Naive thymus-derived CD8-positive, alpha-beta T cell (primary cell): ENCODE results near the gene PFKFB1. TPM values are rescaled to one million over a fixed set of nuclear protein-coding genes. Genes with fewer than 3 reads are reported as not detected.
A peak's percentile ranks its signal among the peaks of the same experiment; 100 is the strongest.

Experiments
- ATAC-seq, 2 donors: fragments of 150-1000 bp; cut with Tn5 transposase in 1 of 2; sonication (Bioruptor Pico), chemical (Tn5 transposase) in 1 of 2; 1 replicate in 1 of 2; 2 replicates in 1 of 2; pipeline ENCODE4 v1.10.0; 2021; ENCODE audit warnings: mild to moderate bottlenecking in 2 of 2, moderate library complexity in 2 of 2
- POLR2A ChIA-PET: fragments of 350-600 bp; sonication (Branson Sonifier 250); formaldehyde crosslinking; loops from one replicate; lab custom pipeline; 2021; ENCODE audit warnings: antibody characterized with exemption; lab: Charles Lee
- DNase-seq, 10 donors: peaks; one replicate each; pipeline versions ENCODE4 v3.0.0 to v3.0.0-alpha.2; 2020 to 2022
- H3K27ac Mint-ChIP-seq, 10 donors: one replicate each; pipeline ENCODE4 v1.8.0; 2020 to 2022; ENCODE audit warnings: mild to moderate bottlenecking in 10 of 10, mixed read lengths in 10 of 10, moderate library complexity in 4 of 10, inconsistent platforms in 1 of 10
- H3K27me3 Mint-ChIP-seq, 5 donors: one replicate each; pipeline ENCODE4 v1.8.0; 2021 to 2022; ENCODE audit warnings: mixed read lengths in 5 of 5
- H3K36me3 Mint-ChIP-seq, 3 donors: one replicate each; pipeline ENCODE4 v1.8.0; 2020 to 2022; ENCODE audit warnings: mixed read lengths in 3 of 3, mild to moderate bottlenecking in 2 of 3, inconsistent platforms in 1 of 3
- H3K4me1 Mint-ChIP-seq, 4 donors: one replicate each; pipeline ENCODE4 v1.8.0; 2021 to 2022; ENCODE audit warnings: mixed read lengths in 4 of 4
- H3K4me3 Mint-ChIP-seq, 10 donors: one replicate each; pipeline ENCODE4 v1.8.0; 2020 to 2022; ENCODE audit warnings: mild to moderate bottlenecking in 10 of 10, mixed read lengths in 10 of 10, moderate library complexity in 6 of 10, inconsistent platforms in 1 of 10
- H3K9me3 Mint-ChIP-seq, 9 donors: one replicate each; pipeline ENCODE4 v1.8.0; 2020 to 2022; ENCODE audit warnings: mixed read lengths in 9 of 9, mild to moderate bottlenecking in 3 of 9, inconsistent platforms in 1 of 9, moderate library complexity in 1 of 9
- polyA plus RNA-seq, 3 donors: library from polyadenylated mRNA; unstranded; fragments of 300-500 nt; fragmentation: Illumina TruSeq; gene quantifications; one replicate each; pipeline ENCODE4 v1.2.3, GENCODE V29; 2021
- total RNA-seq, 8 experiments: library from RNA in 2 of 8; stranded (reverse) in 2 of 8; gene quantifications; one replicate each; pipeline ENCODE4 v1.2.3 and lab custom pipeline; 2021 to 2026

The PFKFB1 gene
- total RNA-seq (1 to 10 TPM in 1 of 2 experiments, under 1 TPM in 1; 0.44 to 1.1 TPM), polyA plus RNA-seq (under 1 TPM; 0.16 to 0.31 (median 0.26) TPM), total RNA-seq (lab: John Stamatoyannopoulos, UW) (0.26 to 2.1 (median 0.55) reads per million in 6 experiments)

DNA sequence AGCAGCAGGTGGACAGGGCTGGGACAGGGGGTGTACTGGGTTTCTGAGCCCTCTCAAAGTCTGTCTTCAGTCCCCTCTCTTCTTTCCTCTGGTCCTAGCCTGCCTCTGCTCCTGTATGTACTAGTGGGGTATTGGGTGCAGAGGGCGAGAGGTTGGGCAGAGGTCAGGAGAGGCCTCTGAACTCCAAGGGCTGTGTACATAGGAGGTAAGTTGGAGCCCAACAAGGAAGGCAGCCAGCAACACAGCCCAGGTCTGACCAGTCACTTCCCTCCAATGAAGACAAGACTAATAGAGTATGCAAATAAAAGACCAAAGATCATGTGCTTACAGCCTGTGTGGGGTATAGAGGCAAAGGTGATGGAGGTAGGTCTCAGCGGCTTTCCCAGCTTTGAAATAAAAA, at the start of gene PFKFB1:
TSS of gene PFKFB1 (minus strand) at position 90 of the 400 bp plus-strand sequence. CDS start 181 bp downstream, outside the sequence.
- no peak for ATAC-seq
- Mint-ChIP-seq H3K4me3 (no peak within 1 kb of the TSS), H3K36me3 (no peaks in the 10 kb centered on the region), H3K4me1 (peaks cover 0 to under 1% (median under 1%) of the 10 kb centered on the region in 4 donors), H3K27me3 (peaks cover 0 to 6% (median 0%) of the 10 kb centered on the region in 5 donors), H3K27ac (peak within 1 kb of the TSS in 2 of 10 donors; percentile 57 to 77), H3K9me3 (no peaks in the 10 kb centered on the region)
- POLR2A ChIA-PET, result no interaction called here
- DNase-seq, result no peak

DNA sequence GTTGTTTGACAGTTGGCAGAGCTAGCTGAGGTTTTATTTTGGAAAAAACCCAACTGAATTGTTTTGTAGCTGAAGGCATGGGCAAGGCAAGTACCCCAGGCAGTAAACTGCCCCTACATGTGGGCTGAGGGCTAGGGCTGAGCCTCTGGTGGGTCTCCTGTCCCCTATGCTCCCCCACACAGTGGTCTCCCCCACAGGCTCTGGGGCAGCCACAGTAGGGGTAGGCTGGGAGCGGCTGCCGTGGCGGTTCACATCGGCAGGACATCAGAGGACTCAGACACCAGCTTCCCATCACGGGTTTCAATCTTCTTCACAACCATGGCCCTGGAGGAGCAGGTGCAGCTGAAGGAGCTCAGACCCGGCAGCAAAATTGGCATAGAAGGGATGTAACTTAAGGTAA, 47.5 kb upstream of the PFKFB1 start:
- H3K36me3 Mint-ChIP-seq, result no peaks in the 10 kb centered on the region
- no peaks in the 10 kb centered on the region for H3K4me1 Mint-ChIP-seq
- DNase-seq, result no peak
- H3K27me3 Mint-ChIP-seq, result no peaks in the 10 kb centered on the region
- H3K9me3 Mint-ChIP-seq, result peaks cover 0 to under 1% (median 0%) of the 10 kb centered on the region in 9 donors
- ATAC-seq, result no peak
- H3K4me3 Mint-ChIP-seq, result no peak overlapping the region
- H3K27ac Mint-ChIP-seq, result no peak overlapping the region
- POLR2A ChIA-PET, result no interaction called here

- DNase-seq (no peak), ATAC-seq (no peak)
- H3K9me3 Mint-ChIP-seq, result no peaks in the 10 kb centered on the region
- no peaks in the 10 kb centered on the region for H3K4me1 Mint-ChIP-seq
- H3K36me3 Mint-ChIP-seq, result no peaks in the 10 kb centered on the region
- POLR2A ChIA-PET, result no interaction called here
- H3K27me3 Mint-ChIP-seq, result no peaks in the 10 kb centered on the region
- H3K27ac Mint-ChIP-seq, result no peak overlapping the region
- no peak overlapping the region for H3K4me3 Mint-ChIP-seq
Observed at GRCh38 chrX:55039471-55039870, 45.5 kb upstream of the PFKFB1 start.

- no peaks in the 10 kb centered on the region for H3K27me3 Mint-ChIP-seq
- H3K9me3 Mint-ChIP-seq, result no peaks in the 10 kb centered on the region
- POLR2A ChIA-PET, result no interaction called here
- H3K27ac Mint-ChIP-seq, result no peak overlapping the region
- H3K4me1 Mint-ChIP-seq, result no peaks in the 10 kb centered on the region
- ATAC-seq, result no peak
- DNase-seq, result no peak
- no peaks in the 10 kb centered on the region for H3K36me3 Mint-ChIP-seq
- no peak overlapping the region for H3K4me3 Mint-ChIP-seq
Observed at GRCh38 chrX:55033429-55033828, 39.4 kb upstream of the PFKFB1 start.

- no peak for DNase-seq
- no peaks in the 10 kb centered on the region for H3K9me3 Mint-ChIP-seq
- peaks cover 3 to 11% (median 6%) of the 10 kb centered on the region in 4 donors for H3K4me1 Mint-ChIP-seq
- POLR2A ChIA-PET, result no interaction called here
- ATAC-seq, result no peak
- peak within 1 kb of the TSS in 1 of 10 donors; percentile 66 for H3K27ac Mint-ChIP-seq
- no peaks in the 10 kb centered on the region for H3K36me3 Mint-ChIP-seq
- H3K27me3 Mint-ChIP-seq, result no peaks in the 10 kb centered on the region
- H3K4me3 Mint-ChIP-seq, result no peak within 1 kb of the TSS
Observed at GRCh38 chrX:55030271-55031205, 36.5 kb upstream of the PFKFB1 start, which contains the start of gene ALAS2. Gene ALAS2 (minus strand): TSS chrX:55030977. CDS start chrX:55026000, 4,977 bp downstream.

GRCh38 chrX:55029291-55029690, 35.3 kb upstream of the PFKFB1 start:
- H3K27me3 Mint-ChIP-seq, result no peaks in the 10 kb centered on the region
- no peaks in the 10 kb centered on the region for H3K9me3 Mint-ChIP-seq
- DNase-seq, result no peak
- peaks cover 3 to 11% (median 7%) of the 10 kb centered on the region in 4 donors for H3K4me1 Mint-ChIP-seq
- POLR2A ChIA-PET, result no interaction called here
- H3K27ac Mint-ChIP-seq, result no peak overlapping the region
- no peak overlapping the region for H3K4me3 Mint-ChIP-seq
- peaks cover 0 to 2% (median 0%) of the 10 kb centered on the region in 3 donors for H3K36me3 Mint-ChIP-seq
- ATAC-seq, result no peak

DNA sequence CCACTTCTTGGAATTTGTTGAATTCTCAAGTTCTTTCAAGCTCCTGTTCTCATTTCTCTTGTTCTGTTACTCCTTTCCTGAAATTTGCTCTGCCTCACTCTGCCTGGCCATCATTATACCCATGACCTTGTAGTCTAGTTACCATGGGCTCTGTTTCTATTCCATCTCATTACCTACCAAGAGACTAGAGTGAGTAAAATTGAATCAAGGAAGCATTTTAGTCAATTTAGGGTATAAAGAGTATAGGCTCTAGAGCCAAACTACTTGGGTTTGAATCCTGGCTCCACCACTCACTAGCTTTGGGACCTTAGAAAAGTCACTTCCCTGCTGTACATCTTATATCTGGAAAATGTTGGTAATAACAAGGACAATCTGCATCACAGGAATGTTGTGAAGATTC, 34.6 kb upstream of the PFKFB1 start:
- Mint-ChIP-seq H3K9me3 (no peaks in the 10 kb centered on the region), H3K4me1 (peaks cover 3 to 11% (median 7%) of the 10 kb centered on the region in 4 donors), H3K4me3 (no peak overlapping the region), H3K36me3 (peaks cover 0 to 2% (median 0%) of the 10 kb centered on the region in 3 donors), H3K27me3 (no peaks in the 10 kb centered on the region), H3K27ac (no peak overlapping the region)
- ATAC-seq (no peak), DNase-seq (no peak)
- POLR2A ChIA-PET, result no interaction called here

- DNase-seq (no peak), ATAC-seq (no peak)
- POLR2A ChIA-PET, result no interaction called here
- Mint-ChIP-seq H3K4me1 (peaks cover 3 to 11% (median 7%) of the 10 kb centered on the region in 4 donors), H3K27me3 (no peaks in the 10 kb centered on the region), H3K9me3 (no peaks in the 10 kb centered on the region), H3K4me3 (no peak overlapping the region), H3K27ac (no peak overlapping the region), H3K36me3 (peaks cover 0 to 2% (median 0%) of the 10 kb centered on the region in 3 donors)
Observed at GRCh38 chrX:55028040-55028439, 34.1 kb upstream of the PFKFB1 start.

GRCh38 chrX:55026840-55027239, 32.9 kb upstream of the PFKFB1 start:
- H3K27ac Mint-ChIP-seq, result peak overlapping the region in 3 of 10 donors; percentile 61 to 72 (median 61)
- POLR2A ChIA-PET, result no interaction called here
- DNase-seq (no peak), ATAC-seq (no peak)
- no peaks in the 10 kb centered on the region for H3K9me3 Mint-ChIP-seq
- no peaks in the 10 kb centered on the region for H3K27me3 Mint-ChIP-seq
- H3K4me1 Mint-ChIP-seq, result peaks cover 3 to 11% (median 7%) of the 10 kb centered on the region in 4 donors
- H3K36me3 Mint-ChIP-seq, result peaks cover 0 to 2% (median 0%) of the 10 kb centered on the region in 3 donors
- H3K4me3 Mint-ChIP-seq, result no peak overlapping the region

DNA sequence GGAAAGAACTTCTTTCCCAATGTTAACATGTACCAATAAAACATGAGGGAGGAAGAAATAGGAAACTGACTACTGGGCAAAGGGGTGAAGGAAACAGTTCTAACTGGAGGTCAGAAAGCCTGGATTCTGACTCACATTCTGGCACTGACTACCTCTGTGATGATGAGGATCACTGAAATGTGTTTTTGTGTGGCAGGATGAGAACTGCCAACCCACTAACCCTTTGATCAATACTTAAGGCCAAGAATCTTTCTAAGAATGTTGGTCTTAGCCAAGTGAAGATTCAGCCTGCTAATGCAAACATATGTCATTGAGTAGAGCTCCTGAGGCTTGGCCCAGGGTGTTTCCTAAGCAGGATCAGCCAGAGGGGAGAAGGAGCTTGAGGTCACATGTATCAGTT, 32.2 kb upstream of the PFKFB1 start:
- Mint-ChIP-seq H3K36me3 (peaks cover 0 to 6% (median 0%) of the 10 kb centered on the region in 3 donors), H3K4me1 (peaks cover 3 to 11% (median 7%) of the 10 kb centered on the region in 4 donors), H3K9me3 (no peaks in the 10 kb centered on the region), H3K27me3 (peaks cover 0 to 1% (median 0%) of the 10 kb centered on the region in 5 donors), H3K27ac (peak overlapping the region in 1 of 10 donors; percentile 72), H3K4me3 (no peak overlapping the region)
- no peak for DNase-seq
- POLR2A ChIA-PET, result no interaction called here
- no peak for ATAC-seq

- no peak overlapping the region for H3K27ac Mint-ChIP-seq
- H3K4me3 Mint-ChIP-seq, result no peak overlapping the region
- POLR2A ChIA-PET, result no interaction called here
- peaks cover 0 to 3% (median 1%) of the 10 kb centered on the region in 4 donors for H3K4me1 Mint-ChIP-seq
- DNase-seq (no peak), ATAC-seq (no peak)
- no peaks in the 10 kb centered on the region for H3K9me3 Mint-ChIP-seq
- no peaks in the 10 kb centered on the region for H3K27me3 Mint-ChIP-seq
- no peaks in the 10 kb centered on the region for H3K36me3 Mint-ChIP-seq
Observed at GRCh38 chrX:55014897-55015299, 20.9 kb upstream of the PFKFB1 start.

- Mint-ChIP-seq H3K4me1 (peaks cover 2 to 21% (median 10%) of the 10 kb centered on the region in 4 donors), H3K27ac (no peak overlapping the region), H3K36me3 (peaks cover 0 to 10% (median 0%) of the 10 kb centered on the region in 3 donors), H3K9me3 (no peaks in the 10 kb centered on the region), H3K4me3 (no peak overlapping the region), H3K27me3 (no peaks in the 10 kb centered on the region)
- ATAC-seq (no peak), DNase-seq (no peak)
- POLR2A ChIA-PET, result interaction anchor here (3.7 kb wide), 1 partner anchor 11 kb away, joined by 11 read pairs; the partner anchor contains the start of gene APEX2
Observed at GRCh38 chrX:55011294-55011693, 17.3 kb upstream of the PFKFB1 start.
